NCI-H1694 treated with DMSO at 0.1 percent for 48 hours (cell line): Measurements from ENCODE around the gene ASNS.

Experiments
- DNase-seq: peaks from one replicate; lab custom pipeline; 2025; lab: John Stamatoyannopoulos, UW

Gene ASNS

DNA sequence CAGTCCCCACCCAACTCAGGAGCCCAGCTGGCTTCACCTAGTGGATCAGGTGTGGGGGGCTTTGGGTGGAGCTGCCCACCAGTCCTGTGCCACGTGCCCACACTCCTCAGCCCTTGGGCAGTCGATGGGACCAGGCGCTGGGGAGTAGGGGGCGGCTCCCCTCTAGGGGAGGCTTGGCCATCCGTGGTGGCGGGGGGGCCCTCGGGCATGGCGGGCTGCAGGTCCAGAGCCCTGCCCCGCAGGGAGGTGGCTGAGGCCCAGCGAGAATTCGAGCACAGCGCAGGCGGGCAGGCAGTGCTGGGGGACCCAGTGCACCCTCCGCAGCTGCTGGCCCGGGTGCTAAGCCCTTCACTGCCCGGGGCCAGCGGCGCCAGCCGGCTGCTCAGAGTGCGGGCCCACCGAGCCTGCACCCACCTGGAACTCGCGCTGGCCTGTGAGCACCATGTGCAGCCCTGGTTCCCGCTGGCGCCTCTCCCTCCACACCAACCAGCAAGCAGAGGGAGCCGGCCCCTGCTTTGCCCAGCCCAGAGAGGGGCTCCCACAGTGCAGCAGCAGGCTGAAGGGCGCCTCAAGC, 29.3 kb downstream of the ASNS start:
- no peak for DNase-seq

- no peak for DNase-seq
Measured at GRCh38 chr7:97842006-97842405, 30.2 kb downstream of the ASNS start.

DNA sequence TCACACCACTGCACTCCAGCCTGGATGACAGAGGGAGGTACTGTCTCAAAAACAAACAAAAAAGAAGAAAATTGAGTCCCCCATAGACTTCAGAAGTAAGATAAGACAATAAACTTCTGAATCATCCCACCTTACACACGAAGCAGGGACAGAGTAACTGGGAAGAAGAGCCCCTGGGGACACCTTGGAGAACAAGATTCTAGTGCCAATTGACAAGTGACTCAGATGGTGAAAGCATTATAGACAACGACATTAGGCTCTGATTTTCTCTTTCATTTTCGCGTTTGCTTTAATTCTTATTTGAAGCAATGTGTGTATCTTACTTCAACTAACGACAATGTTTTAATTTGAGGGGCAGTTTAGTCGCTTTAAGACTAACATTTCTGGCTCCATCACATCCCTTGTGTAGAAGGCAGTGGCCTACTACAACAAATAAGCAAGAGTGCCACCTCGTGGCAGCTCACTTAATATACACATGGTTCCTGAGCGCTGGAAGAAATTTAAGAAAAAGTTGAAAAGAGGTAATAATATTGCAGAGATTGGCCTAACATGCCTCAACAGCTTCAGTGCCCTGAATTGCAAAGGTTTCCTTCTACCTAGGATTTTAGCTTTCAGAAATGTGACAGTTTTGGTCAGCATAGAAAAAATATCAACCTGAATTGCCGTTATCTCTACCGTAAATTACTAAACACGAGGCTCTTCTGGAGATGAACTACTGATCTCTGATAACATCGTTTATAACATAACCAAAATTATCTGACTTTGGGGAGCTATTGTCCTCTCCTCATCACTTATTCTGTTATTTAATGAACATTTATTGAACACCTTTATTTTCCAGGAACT, 36.7 kb downstream of the ASNS start:
- DNase-seq: peak; percentile 63

DNA sequence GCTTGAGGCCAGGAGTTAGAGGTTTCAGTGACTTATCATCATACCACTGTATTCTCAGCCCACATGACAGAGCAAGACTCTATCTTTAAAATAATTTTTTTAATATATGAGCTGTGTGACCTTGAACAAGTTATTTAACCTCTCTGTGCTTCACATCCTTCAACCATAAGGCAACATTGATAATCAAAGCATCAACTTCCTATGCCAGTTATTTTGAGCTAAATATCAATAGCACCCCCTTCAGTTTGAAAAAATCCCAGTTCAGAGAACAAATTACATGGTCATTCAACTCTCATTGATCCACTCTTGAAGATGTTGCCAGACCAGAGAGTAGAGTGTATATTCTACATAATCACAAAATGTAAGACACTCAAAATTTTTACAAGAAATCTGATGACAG, 53.0 kb downstream of the ASNS start:
- no peak for DNase-seq

DNA sequence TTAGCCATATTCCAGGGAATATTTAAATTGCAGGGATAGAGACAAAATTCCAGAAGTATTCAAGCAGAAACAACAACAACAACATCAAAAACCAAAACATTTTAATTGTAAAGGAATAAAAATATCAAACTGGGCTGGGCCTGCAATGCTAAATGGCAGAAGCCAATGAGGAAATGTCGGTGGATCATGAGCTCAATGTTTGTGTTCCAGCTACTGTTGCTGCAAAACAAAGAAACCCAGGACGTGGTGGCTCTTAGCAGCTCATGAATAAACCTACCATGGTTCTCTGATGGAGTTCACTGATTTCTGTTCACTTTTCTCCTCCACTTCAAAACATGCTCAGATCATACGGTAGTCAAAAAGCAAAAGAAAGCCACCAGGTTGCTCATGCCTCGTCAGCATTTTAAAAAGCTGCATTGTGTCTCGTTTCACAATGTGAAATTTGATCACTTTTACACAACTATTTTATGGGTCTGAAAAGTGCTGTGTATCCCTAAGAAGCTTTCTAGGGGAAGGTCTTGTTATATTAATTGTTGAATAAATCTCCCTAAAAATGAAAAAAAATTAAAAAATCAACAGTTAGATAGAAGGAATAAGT, 54.0 kb downstream of the ASNS start:
- no peak for DNase-seq
